Kidney capillary endothelial cell (primary cell): ENCODE results near the gene MAML2.

ENCODE experiments used
- DNase-seq: peaks from one replicate; pipeline ENCODE4 v3.0.0-alpha.2; 2018; ENCODE audit warnings: low spot score

Gene MAML2

DNA sequence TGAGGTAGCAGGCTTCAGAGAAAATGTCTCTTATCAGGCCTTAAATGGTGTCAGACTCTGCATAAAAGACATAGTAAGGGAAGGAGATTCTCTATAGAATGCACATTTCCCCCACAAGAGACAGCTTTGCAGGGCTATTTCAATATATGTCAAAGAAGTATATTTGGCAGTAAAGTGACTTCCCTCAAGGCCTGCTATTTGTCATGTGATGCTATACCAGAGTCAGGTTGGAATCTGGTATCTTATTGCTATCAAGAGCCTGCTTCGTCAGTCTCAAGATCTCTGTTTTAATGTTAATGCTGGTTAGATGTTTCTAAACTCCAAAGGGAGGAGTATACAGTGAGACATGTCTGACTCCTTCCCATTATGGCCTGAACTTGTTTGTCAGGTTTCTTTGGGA is 378.7 kb downstream of the MAML2 start:
- no peak for DNase-seq

DNA sequence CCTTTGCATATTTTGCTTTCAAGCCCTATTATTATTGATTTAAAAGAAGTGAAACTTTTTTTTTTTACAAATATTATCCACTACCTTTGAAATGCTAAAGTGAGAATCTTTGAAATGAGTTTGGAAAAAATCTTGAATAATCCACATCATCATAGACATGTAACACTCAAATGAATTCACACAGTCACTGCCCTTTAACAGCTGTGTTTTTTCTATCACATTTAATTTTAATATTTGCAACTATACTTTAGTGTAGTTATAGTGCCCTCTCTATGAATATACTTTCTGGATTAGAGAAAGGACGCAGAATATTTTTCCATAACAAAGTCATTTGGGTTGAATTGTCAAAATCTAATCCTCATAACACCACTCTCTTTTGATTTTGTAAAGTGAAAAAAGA is 381.2 kb downstream of the MAML2 start:
- DNase-seq: no peak

GRCh38 chr11:95950905-95951304 is 392.1 kb downstream of the MAML2 start:
- no peak for DNase-seq

GRCh38 chr11:95948637-95949036 is 394.4 kb downstream of the MAML2 start:
- DNase-seq: no peak

- no peak for DNase-seq
Observed at GRCh38 chr11:95944623-95945022, 398.4 kb downstream of the MAML2 start.

DNA sequence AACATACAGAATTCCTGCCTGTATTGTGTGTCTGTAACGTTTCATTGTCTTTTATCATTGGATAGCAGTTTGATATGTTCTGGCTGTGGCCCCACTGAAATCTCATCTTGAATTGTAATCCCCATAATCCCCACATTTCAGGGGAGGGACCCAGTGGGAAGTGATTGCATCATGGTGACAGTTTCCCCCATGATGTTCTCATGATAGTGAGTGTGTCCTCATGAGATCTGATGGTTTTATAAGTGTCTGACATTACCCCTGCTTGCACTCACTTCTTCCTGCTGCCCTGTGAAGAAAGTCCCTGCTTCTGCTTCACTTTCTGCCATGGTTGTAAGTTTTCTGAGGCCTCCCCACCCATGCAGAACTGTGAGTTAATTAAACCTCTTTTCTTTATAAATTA is 399.4 kb downstream of the MAML2 start:
- DNase-seq: no peak

DNA sequence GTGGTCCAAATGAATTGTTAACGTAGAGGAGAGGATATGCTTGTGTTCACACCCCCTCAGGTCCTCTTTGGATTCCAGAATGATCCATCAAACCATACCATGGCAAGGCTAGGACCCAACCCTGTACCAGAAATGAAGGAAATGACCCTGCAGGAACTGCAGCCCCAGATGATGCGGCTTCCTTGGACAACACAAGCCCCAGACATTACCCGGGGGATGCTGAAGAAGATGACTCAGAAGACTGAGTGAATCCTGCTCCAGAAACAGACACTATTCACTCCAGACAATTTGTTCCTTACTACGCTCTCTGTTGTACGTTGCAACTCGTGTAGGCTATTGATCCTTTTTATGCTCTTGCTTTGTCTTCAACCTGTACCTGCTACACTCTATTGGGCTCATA is 403.9 kb downstream of the MAML2 start:
- DNase-seq: no peak

DNA sequence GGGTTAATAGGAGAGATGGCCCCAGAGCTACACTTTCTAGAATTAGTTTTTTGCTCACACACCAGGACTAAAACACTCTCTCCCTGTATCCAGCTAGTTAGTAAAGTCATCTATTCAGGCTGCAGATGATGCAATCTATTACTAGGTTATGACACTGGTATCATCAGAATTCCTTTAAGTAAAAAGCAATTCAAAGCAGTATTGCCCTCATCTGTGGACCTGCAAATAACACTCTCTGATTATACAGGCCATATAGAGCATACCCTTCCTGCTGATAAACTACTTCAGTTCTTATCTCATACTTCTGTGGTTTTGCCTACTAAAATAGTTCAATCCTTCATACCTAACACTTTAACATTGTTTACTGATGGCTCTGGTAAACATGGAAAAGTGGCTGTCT is 405.6 kb downstream of the MAML2 start:
- DNase-seq: no peak

- DNase-seq: no peak
Observed at GRCh38 chr11:95933594-95933993, 409.4 kb downstream of the MAML2 start.

- DNase-seq: no peak
Observed at GRCh38 chr11:95931916-95932315, 411.1 kb downstream of the MAML2 start.

GRCh38 chr11:95930948-95931347 is 412.0 kb downstream of the MAML2 start:
- DNase-seq: no peak

- no peak for DNase-seq
Observed at GRCh38 chr11:95926726-95927125, 416.3 kb downstream of the MAML2 start.
